ENCODE results near the gene FASN.

- TF ChIP-seq POLR2A (IDR thresholded peaks at IDR 0.05; ENCODE audit: low read depth, low read length) (no peak), POLR2AphosphoS5 (IDR thresholded peaks at IDR 0.05; ENCODE audit: low read depth, low read length) (no peak), TAF1 (IDR thresholded peaks at IDR 0.05; ENCODE audit: borderline replicate concordance, low read depth, low read length) (no peak)
These were observed 16.1 kb downstream of the FASN start for GRCh38 chr17:82081966-82082365.

Measured in GM12892 (cell line).